ENCODE results near the gene SDK1.

Gene SDK1

GRCh38 chr7:4066626-4067475 lies 765.8 kb downstream of the SDK1 start:
- DNase-seq = no peak

GRCh38 chr7:4067476-4067760 lies 766.4 kb downstream of the SDK1 start:
- DNase-seq = no peak

- DNase-seq = no peak
Measured at GRCh38 chr7:4067874-4068273, 766.8 kb downstream of the SDK1 start.

- no peak for DNase-seq
Measured at GRCh38 chr7:4068286-4068685, 767.2 kb downstream of the SDK1 start.

GRCh38 chr7:4069268-4070095 lies 768.4 kb downstream of the SDK1 start:
- DNase-seq = no peak

- no peak for DNase-seq
Measured at GRCh38 chr7:4070214-4070613, 769.2 kb downstream of the SDK1 start.

GRCh38 chr7:4071370-4072058 lies 770.5 kb downstream of the SDK1 start:
- DNase-seq = no peak

- DNase-seq = no peak
Measured at GRCh38 chr7:4072161-4072925, 771.3 kb downstream of the SDK1 start.

GRCh38 chr7:4073052-4073451 lies 772.0 kb downstream of the SDK1 start:
- DNase-seq = no peak

- no peak for DNase-seq
Measured at GRCh38 chr7:4073750-4074149, 772.7 kb downstream of the SDK1 start.

- no peak for DNase-seq
Measured at GRCh38 chr7:4074407-4074806, 773.4 kb downstream of the SDK1 start.

- no peak for DNase-seq
Measured at GRCh38 chr7:4074994-4075393, 773.9 kb downstream of the SDK1 start.

GRCh38 chr7:4076701-4077294 lies 775.7 kb downstream of the SDK1 start:
- no peak for DNase-seq

- no peak for DNase-seq
Measured at GRCh38 chr7:4077980-4078379, 776.9 kb downstream of the SDK1 start.

- no peak for DNase-seq
Measured at GRCh38 chr7:4078580-4078979, 777.5 kb downstream of the SDK1 start.

GRCh38 chr7:4079366-4079765 lies 778.3 kb downstream of the SDK1 start:
- no peak for DNase-seq

GRCh38 chr7:4079956-4080355 lies 778.9 kb downstream of the SDK1 start:
- no peak for DNase-seq

GRCh38 chr7:4080954-4081353 lies 779.9 kb downstream of the SDK1 start:
- no peak for DNase-seq

- DNase-seq = no peak
Measured at GRCh38 chr7:4083513-4083912, 782.5 kb downstream of the SDK1 start.

- no peak for DNase-seq
Measured at GRCh38 chr7:4084271-4084670, 783.2 kb downstream of the SDK1 start.

GRCh38 chr7:4085937-4086691 lies 785.1 kb downstream of the SDK1 start:
- no peak for DNase-seq

GRCh38 chr7:4086723-4087122 lies 785.7 kb downstream of the SDK1 start:
- no peak for DNase-seq

Measured in NCI-H1417 treated with DMSO at 0.1 percent for 48 hours (cell line).